ENCODE data around the gene LTBP4.
A peak's percentile ranks its signal among the peaks of the same experiment; 100 is the strongest.

The LTBP4 gene

GRCh38 chr19:40585241-40585981 is 15.8 kb upstream of the LTBP4 start:
- H3K4me3 ChIP-seq (ENCODE audit: control insufficient read depth, low read depth, low read length): no peak overlapping the region
- DNase-seq (ENCODE audit: low read depth): peak; percentile 84
- TF ChIP-seq, protein P1, sequence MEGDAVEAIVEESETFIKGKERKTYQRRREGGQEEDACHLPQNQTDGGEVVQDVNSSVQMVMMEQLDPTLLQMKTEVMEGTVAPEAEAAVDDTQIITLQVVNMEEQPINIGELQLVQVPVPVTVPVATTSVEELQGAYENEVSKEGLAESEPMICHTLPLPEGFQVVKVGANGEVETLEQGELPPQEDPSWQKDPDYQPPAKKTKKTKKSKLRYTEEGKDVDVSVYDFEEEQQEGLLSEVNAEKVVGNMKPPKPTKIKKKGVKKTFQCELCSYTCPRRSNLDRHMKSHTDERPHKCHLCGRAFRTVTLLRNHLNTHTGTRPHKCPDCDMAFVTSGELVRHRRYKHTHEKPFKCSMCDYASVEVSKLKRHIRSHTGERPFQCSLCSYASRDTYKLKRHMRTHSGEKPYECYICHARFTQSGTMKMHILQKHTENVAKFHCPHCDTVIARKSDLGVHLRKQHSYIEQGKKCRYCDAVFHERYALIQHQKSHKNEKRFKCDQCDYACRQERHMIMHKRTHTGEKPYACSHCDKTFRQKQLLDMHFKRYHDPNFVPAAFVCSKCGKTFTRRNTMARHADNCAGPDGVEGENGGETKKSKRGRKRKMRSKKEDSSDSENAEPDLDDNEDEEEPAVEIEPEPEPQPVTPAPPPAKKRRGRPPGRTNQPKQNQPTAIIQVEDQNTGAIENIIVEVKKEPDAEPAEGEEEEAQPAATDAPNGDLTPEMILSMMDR (conservative IDR thresholded peaks at IDR 0.05; ENCODE audit: control insufficient read depth, insufficient read depth, low read depth, low read length): no peak

DNA sequence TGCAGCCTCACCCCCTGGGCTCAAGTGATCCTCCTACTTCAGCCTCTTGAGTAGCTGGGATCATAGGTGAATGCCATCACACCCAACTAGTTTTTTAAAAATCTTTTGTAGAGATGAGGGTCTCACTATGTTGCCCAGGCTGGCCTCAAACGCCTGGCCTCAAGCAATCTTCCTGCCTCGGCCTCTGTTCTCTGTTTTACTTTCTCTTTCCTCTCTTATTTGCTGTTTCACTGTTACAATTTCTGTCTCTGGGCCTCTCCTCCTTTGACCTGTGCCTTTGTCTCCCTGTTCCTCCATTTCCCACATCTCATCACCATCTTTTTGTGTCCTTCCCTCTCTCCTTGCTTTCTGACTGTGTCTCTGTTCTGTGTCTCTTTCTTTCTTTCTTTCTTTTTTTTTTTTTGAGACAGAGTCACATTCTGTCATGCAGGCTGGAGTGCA is 15.2 kb upstream of the LTBP4 start:
- TF ChIP-seq, protein P1 (conservative IDR thresholded peaks at IDR 0.05; ENCODE audit: control insufficient read depth, insufficient read depth, low read depth, low read length): no peak
- no peak overlapping the region for H3K4me3 ChIP-seq (ENCODE audit: control insufficient read depth, low read depth, low read length)
- no peak for DNase-seq (ENCODE audit: low read depth)

- H3K4me3 ChIP-seq (ENCODE audit: control insufficient read depth, low read depth, low read length): no peak overlapping the region
- DNase-seq (ENCODE audit: low read depth): no peak
- TF ChIP-seq, protein P1 (conservative IDR thresholded peaks at IDR 0.05; ENCODE audit: control insufficient read depth, insufficient read depth, low read depth, low read length): no peak
These were observed 14.6 kb upstream of the LTBP4 start for GRCh38 chr19:40586611-40587010.

DNA sequence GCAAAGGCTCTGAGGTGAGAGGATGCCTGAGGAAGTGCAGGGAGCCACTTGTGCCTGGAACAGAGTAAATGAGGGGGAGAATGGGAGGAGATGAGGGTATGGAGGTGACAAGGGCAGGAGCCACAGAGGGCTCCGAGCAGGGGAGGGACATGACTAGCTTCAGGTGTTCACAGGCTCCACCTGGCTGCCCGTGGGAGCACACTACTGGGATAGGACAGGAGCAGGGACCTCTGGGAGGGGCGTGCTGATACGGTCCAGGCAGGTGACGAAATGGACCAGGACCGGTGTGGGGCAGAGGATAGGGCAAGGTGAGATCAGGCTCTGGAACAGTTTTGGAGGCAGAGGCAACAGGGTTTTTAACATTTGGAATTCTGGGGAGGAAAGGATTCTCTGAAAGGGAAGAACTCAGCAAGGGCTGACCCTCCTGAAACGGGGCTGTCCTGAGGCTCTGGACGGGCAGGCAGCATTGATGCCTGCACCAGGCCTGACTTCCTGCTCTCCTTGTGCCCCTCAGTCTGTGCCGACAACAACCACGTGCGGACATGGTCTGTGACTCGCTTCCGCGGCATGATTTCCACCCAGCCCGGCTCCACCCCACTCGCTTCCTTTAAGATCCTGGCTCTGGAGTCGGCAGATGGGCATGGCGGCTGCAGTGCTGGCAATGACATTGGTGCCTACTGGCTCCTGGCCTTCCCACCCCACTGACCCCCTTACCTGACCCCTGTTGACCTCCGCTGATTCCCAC is 12.9 kb upstream of the LTBP4 start:
- DNase-seq (ENCODE audit: low read depth): peak; percentile 50
- TF ChIP-seq, protein P1 (conservative IDR thresholded peaks at IDR 0.05; ENCODE audit: control insufficient read depth, insufficient read depth, low read depth, low read length): no peak
- no peak overlapping the region for H3K4me3 ChIP-seq (ENCODE audit: control insufficient read depth, low read depth, low read length)

DNA sequence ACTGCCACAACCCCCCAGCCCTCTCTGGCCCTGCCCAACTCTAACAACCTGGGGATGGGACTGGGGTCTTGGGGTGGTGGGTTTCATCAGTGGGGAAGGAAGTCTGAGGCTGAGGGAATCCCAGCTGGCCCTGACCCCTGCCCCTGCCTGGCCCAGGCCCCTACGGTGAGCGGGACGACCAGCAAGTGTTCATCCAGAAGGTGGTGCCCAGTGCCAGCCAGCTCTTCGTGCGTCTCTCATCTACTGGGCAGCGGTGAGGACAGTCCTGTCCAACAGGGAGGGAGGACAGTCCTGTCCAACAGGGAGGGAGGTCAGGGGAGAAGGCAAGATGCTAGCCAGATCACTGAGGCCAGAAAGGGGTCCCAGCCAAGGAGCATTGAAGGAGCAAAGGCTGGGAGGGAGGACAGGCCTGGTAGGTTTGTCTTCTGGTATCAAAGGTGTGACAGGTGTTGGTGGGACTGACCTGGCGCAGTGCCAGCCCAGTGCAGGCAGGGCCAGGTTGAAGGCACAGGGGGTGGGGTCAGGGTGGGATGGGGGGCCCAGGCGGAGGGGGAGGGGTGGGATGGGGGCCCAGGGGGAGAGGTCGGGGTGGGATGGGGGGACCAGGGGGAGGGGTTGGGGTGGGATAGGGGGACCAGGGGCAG is 12.1 kb upstream of the LTBP4 start:
- TF ChIP-seq, protein P1 (conservative IDR thresholded peaks at IDR 0.05; ENCODE audit: control insufficient read depth, insufficient read depth, low read depth, low read length): no peak
- DNase-seq (ENCODE audit: low read depth): no peak
- no peak overlapping the region for H3K4me3 ChIP-seq (ENCODE audit: control insufficient read depth, low read depth, low read length)

GRCh38 chr19:40589591-40590429 is 11.4 kb upstream of the LTBP4 start:
- TF ChIP-seq, protein P1 (conservative IDR thresholded peaks at IDR 0.05; ENCODE audit: control insufficient read depth, insufficient read depth, low read depth, low read length): no peak
- H3K4me3 ChIP-seq (ENCODE audit: control insufficient read depth, low read depth, low read length): no peak overlapping the region
- DNase-seq (ENCODE audit: low read depth): no peak
